ENCODE data around the gene APEH. TPM values are rescaled to one million over a fixed set of nuclear protein-coding genes. Genes with fewer than 3 reads are reported as not detected.

APEH gene
- total RNA-seq, 1 experiment from 2014 or later, result 236 TPM

- ATAC-seq (no peak), DNase-seq (no peak)
- Histone ChIP-seq H3F3A (ENCODE audit: low read length, unreplicated experiment) (no peaks in the 10 kb centered on the region), H3K79me2 (ENCODE audit: low read length) (peaks cover 17% of the 10 kb centered on the region), H3K9me3 (ENCODE audit: low read length) (no peaks in the 10 kb centered on the region), H3K27me3 (ENCODE audit: low read length) (no peaks in the 10 kb centered on the region), H3K4me1 (ENCODE audit: insufficient read depth, low read length) (peaks cover 20% of the 10 kb centered on the region), H3K27ac (ENCODE audit: low read length) (no peak overlapping the region), H3K36me3 (ENCODE audit: low read depth, low read length) (peaks cover 16% of the 10 kb centered on the region), H3K4me2 (ENCODE audit: low read length) (peak overlapping the region; percentile 96), H3K4me3 (ENCODE audit: low read length) (peak overlapping the region; percentile 98), H2AFZ (ENCODE audit: low read length) (no peak overlapping the region), H4K20me1 (ENCODE audit: low read length) (no peaks in the 10 kb centered on the region), H3K9me2 (replicated peaks; ENCODE audit: low read length) (no peaks in the 10 kb centered on the region), H3K9ac (ENCODE audit: low read length) (peak overlapping the region; percentile 98)
- ChIA-PET CTCF (no interaction called here), POLR2A (ENCODE audit: unreplicated experiment) (no interaction called here)
- TF ChIP-seq EZH2 (IDR thresholded peaks at IDR 0.05; ENCODE audit: low read length, unreplicated experiment) (no peak), EZH2phosphoT487 (IDR thresholded peaks at IDR 0.05; ENCODE audit: borderline replicate concordance, low read length) (no peak), CTCF (conservative IDR thresholded peaks at IDR 0.05; ENCODE audit: low read depth, low read length) (no peak)
- BruUV-seq (replicated peaks), result no TSS peak
- intact Hi-C loops (cut with micrococcal nuclease), result no loop called here
Measured at GRCh38 chr3:49721896-49722781, 48.0 kb downstream of the APEH start.

DNA sequence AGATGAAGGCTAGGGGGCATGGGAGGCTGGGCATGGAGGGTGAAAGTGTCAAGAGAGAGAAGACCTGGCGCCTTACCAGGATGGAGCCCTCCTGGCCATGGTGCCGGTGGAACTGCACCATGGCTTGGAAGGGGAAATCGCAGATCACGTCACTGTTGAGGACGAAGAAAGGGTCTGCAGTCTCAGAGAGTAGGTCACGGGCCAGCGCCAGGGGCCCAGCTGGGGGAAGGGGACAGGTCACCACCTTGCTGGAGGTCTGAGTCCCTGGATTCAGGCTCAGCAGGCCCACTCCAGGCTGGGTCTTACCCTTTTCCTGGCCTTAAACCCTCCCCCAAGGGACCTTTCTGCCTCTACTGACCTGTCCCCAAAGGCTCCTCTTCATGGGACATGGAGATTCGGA, 48.7 kb downstream of the APEH start:
- Histone ChIP-seq H3K4me1 (ENCODE audit: insufficient read depth, low read length) (peaks cover 20% of the 10 kb centered on the region), H3K36me3 (ENCODE audit: low read depth, low read length) (peaks cover 18% of the 10 kb centered on the region), H3K9ac (ENCODE audit: low read length) (peak overlapping the region; percentile 98), H3K27me3 (ENCODE audit: low read length) (no peaks in the 10 kb centered on the region), H3K4me2 (ENCODE audit: low read length) (peak overlapping the region; percentile 96), H3K9me3 (ENCODE audit: low read length) (no peaks in the 10 kb centered on the region), H3K4me3 (ENCODE audit: low read length) (peak overlapping the region; percentile 98), H3F3A (ENCODE audit: low read length, unreplicated experiment) (no peaks in the 10 kb centered on the region), H3K9me2 (replicated peaks; ENCODE audit: low read length) (no peaks in the 10 kb centered on the region), H3K79me2 (ENCODE audit: low read length) (peaks cover 17% of the 10 kb centered on the region), H2AFZ (ENCODE audit: low read length) (no peak overlapping the region), H4K20me1 (ENCODE audit: low read length) (no peaks in the 10 kb centered on the region), H3K27ac (ENCODE audit: low read length) (peak overlapping the region; percentile 65)
- CTCF ChIA-PET, result no interaction called here
- TF ChIP-seq EZH2phosphoT487 (IDR thresholded peaks at IDR 0.05; ENCODE audit: borderline replicate concordance, low read length) (no peak), EZH2 (IDR thresholded peaks at IDR 0.05; ENCODE audit: low read length, unreplicated experiment) (no peak), CTCF (conservative IDR thresholded peaks at IDR 0.05; ENCODE audit: low read depth, low read length) (no peak)
- POLR2A ChIA-PET (ENCODE audit: unreplicated experiment), result interaction anchor here (0.6 to 0.7 kb wide), 2 partner anchors 79 to 96 kb away, joined by 4 to 5 read pairs; no protein-coding TSS in a partner anchor
- DNase-seq (no peak), ATAC-seq (no peak)
- no TSS peak for BruUV-seq (replicated peaks)
- intact Hi-C loops (cut with micrococcal nuclease), result loop anchor here (1.0 kb wide), 1 partner anchor 177 kb away; no protein-coding TSS in a partner anchor

GRCh38 chr3:49723296-49723627, 49.1 kb downstream of the APEH start:
- ChIA-PET POLR2A (ENCODE audit: unreplicated experiment) (interaction anchor here (0.6 to 0.7 kb wide), 3 partner anchors 31 to 97 kb away, joined by 4 to 5 read pairs (median 4); no protein-coding TSS in a partner anchor), CTCF (interaction anchor here (0.8 kb wide), 1 partner anchor 48 kb away, joined by 3 read pairs; no protein-coding TSS in a partner anchor)
- Histone ChIP-seq H3K9ac (ENCODE audit: low read length) (peak overlapping the region; percentile 98), H3F3A (ENCODE audit: low read length, unreplicated experiment) (no peaks in the 10 kb centered on the region), H3K27ac (ENCODE audit: low read length) (peak overlapping the region; percentile 65), H2AFZ (ENCODE audit: low read length) (peak overlapping the region; percentile 79), H3K4me2 (ENCODE audit: low read length) (peak overlapping the region; percentile 96), H4K20me1 (ENCODE audit: low read length) (no peaks in the 10 kb centered on the region), H3K27me3 (ENCODE audit: low read length) (no peaks in the 10 kb centered on the region), H3K4me1 (ENCODE audit: insufficient read depth, low read length) (peaks cover 20% of the 10 kb centered on the region), H3K79me2 (ENCODE audit: low read length) (peaks cover 17% of the 10 kb centered on the region), H3K9me2 (replicated peaks; ENCODE audit: low read length) (no peaks in the 10 kb centered on the region), H3K4me3 (ENCODE audit: low read length) (peak overlapping the region; percentile 98), H3K9me3 (ENCODE audit: low read length) (no peaks in the 10 kb centered on the region), H3K36me3 (ENCODE audit: low read depth, low read length) (peaks cover 20% of the 10 kb centered on the region)
- intact Hi-C loops (cut with micrococcal nuclease), result loop anchor here (1.0 kb wide), 1 partner anchor 177 kb away; no protein-coding TSS in a partner anchor
- ATAC-seq, result peak; percentile 9
- no peak for TF ChIP-seq EZH2 (IDR thresholded peaks at IDR 0.05; ENCODE audit: low read length, unreplicated experiment)
- TF ChIP-seq EZH2phosphoT487 (IDR thresholded peaks at IDR 0.05; ENCODE audit: borderline replicate concordance, low read length), result no peak
- TF ChIP-seq CTCF (conservative IDR thresholded peaks at IDR 0.05; ENCODE audit: low read depth, low read length), result no peak
- TSS peak; percentile 38 for BruUV-seq (replicated peaks)
- DNase-seq, result peak; percentile 53
